SH-SY5Y (cell line): ENCODE data around the gene APP.

Experiments used
- GATA2 ChIP-seq: IDR thresholded peaks from 2 replicates; pipeline ENCODE4 v1.6.1; 2011; ENCODE audit warnings: mild to moderate bottlenecking, low read depth, low read length
- GATA3 ChIP-seq: IDR thresholded peaks from 2 replicates; pipeline ENCODE4 v1.6.1; 2011; ENCODE audit warnings: low read depth, mild to moderate bottlenecking, low read length, moderate library complexity

The APP gene

GRCh38 chr21:26110715-26111114 lies 59.9 kb downstream of the APP start:
- no peak for TF ChIP-seq GATA2
- TF ChIP-seq GATA3: no peak

- no peak for TF ChIP-seq GATA3
- no peak for TF ChIP-seq GATA2
Observed at GRCh38 chr21:26107429-26107828, 63.1 kb downstream of the APP start.

- TF ChIP-seq GATA2 (no peak), GATA3 (no peak)
Observed at GRCh38 chr21:26106562-26106961, 64.0 kb downstream of the APP start.

- TF ChIP-seq GATA3 (no peak), GATA2 (no peak)
Observed at GRCh38 chr21:26105819-26106218, 64.8 kb downstream of the APP start.

- no peak for TF ChIP-seq GATA2
Observed at GRCh38 chr21:26100573-26100972, 70.0 kb downstream of the APP start.

GRCh38 chr21:26099610-26100219 lies 70.9 kb downstream of the APP start:
- TF ChIP-seq GATA2 (no peak), GATA3 (no peak)

- TF ChIP-seq GATA2: no peak
- no peak for TF ChIP-seq GATA3
Observed at GRCh38 chr21:26098772-26099397, 71.7 kb downstream of the APP start.

GRCh38 chr21:26097475-26097874 lies 73.1 kb downstream of the APP start:
- no peak for TF ChIP-seq GATA2
- TF ChIP-seq GATA3: no peak

GRCh38 chr21:26096494-26097371 lies 73.8 kb downstream of the APP start:
- no peak; the same call in 1 of the 2 replicates for TF ChIP-seq GATA2
- no peak for TF ChIP-seq GATA3

GRCh38 chr21:26095131-26095530 lies 75.4 kb downstream of the APP start:
- no peak for TF ChIP-seq GATA3
- TF ChIP-seq GATA2: no peak

- no peak for TF ChIP-seq GATA3
- no peak for TF ChIP-seq GATA2
Observed at GRCh38 chr21:26093122-26093521, 77.4 kb downstream of the APP start.

- TF ChIP-seq GATA2 (no peak), GATA3 (no peak)
Observed at GRCh38 chr21:26091480-26092018, 79.0 kb downstream of the APP start.

GRCh38 chr21:26089730-26090129 lies 80.8 kb downstream of the APP start:
- TF ChIP-seq GATA2 (no peak), GATA3 (no peak)

- TF ChIP-seq GATA3 (no peak), GATA2 (no peak)
Observed at GRCh38 chr21:26087223-26087918, 83.2 kb downstream of the APP start.
